GM19328 (cell line): ENCODE data around the gene RNF135.
"Not testable (repeated sequence)": the region's sequence is repeated elsewhere in the genome, so short reads cannot be mapped to it uniquely, and the experiment has no call there.

Experiments
- ATAC-seq: cut with Tn5 transposase; IDR thresholded peaks from one replicate; pipeline ENCODE4 v1.9.1; 2021; ENCODE audit warnings: mild to moderate bottlenecking, moderate library complexity; ENCODE audit not compliant: unreplicated experiment

Gene RNF135

DNA sequence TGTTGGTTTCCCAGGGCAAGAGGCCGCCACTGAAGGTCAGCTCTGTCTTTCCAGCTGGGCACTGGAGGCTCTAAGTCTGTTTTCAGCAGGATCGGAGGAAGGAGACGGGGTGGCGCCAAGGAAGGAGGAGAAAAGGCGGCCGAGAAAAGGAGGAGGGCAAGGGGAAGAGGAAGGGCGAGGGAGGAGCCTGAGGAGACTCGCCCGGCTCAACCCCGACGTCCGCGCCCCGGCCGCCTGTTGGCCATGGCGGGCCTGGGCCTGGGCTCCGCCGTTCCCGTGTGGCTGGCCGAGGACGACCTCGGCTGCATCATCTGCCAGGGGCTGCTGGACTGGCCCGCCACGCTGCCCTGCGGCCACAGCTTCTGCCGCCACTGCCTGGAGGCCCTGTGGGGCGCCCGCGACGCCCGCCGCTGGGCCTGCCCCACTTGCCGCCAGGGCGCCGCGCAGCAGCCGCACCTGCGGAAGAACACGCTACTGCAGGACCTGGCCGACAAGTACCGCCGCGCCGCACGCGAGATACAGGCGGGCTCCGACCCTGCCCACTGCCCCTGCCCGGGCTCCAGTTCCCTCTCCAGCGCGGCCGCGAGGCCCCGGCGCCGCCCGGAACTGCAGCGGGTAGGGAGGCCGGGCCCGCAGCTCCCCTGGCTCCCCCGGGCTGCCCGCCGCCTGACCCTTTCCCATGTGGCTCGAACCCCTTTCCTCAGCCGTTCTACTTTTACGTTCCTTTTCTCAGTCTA, at the start of gene RNF135:
RNF135 (plus strand) TSS at position 209 of the 737 bp plus-strand sequence; CDS start at position 244, 35 bp downstream.
- peak; percentile 55 for ATAC-seq

- no peak for ATAC-seq
Observed at GRCh38 chr17:30921544-30922196, 49.2 kb upstream of the RNF135 start, which contains the start of gene ADAP2. ADAP2 (plus strand) TSS chr17:30921945; CDS start chr17:30922015, 70 bp downstream.

DNA sequence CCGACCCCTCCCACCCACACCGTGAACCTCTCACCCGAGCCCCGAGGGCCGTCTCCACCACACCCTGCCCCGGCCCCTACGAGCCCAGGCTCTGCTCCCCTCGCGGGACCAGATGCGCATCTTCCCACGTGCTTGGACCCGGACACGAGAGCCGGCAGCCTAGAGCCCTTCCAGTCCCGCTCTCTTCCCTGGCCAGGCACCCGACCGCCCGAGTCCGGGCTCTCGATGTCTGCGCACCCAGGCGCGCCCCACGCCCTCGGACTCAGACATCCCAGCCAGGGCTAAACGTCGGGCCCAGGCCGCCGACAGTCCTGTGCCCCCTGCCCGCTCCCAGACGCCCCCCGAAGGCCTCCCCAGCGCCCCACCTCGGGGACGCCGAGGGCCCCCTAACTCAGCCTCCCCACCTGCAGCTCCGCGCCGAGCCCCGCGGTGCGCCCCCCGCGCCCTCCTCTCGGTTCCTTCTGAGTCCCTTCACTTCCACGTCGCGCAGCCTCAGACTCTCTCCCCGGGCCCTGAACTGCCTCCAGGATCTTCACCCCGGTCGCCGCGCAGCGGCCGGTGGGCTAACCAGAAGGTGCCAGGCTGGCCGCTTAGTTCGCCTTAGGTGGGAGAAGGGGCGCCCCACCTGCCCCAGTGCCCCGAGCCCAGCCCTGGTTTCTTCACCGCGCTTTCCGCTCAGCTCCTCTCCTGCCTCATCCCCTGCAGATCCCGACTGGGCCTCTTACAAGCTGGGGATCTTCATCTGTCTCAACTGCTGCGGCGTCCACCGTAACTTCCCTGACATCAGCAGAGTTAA, 48.4 kb upstream of the RNF135 start:
- ATAC-seq, result no peak

DNA sequence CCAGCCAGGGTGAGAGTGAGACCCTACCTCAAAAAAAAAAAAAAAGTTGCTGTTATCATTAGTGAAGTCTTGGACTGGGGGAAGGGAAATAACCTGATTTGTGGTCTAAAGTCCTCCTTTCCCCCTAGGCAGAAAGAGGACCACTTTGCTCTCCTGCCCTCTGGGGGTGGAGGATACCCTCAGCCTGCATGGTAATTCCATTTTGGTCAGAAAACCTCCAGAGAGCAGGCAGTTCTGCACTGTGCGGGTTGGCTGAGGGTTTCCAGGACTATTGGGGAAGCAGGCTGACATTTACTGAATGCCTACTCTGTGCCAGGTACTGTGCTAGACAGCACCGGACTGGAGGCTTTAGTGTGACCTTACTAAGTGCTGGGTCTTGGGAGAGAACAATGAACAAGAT, 46.5 kb upstream of the RNF135 start:
- ATAC-seq, result no peak

- ATAC-seq, result no peak
Observed at GRCh38 chr17:30926516-30926915, 44.3 kb upstream of the RNF135 start.

GRCh38 chr17:30927756-30928155, 43.1 kb upstream of the RNF135 start:
- no peak for ATAC-seq

DNA sequence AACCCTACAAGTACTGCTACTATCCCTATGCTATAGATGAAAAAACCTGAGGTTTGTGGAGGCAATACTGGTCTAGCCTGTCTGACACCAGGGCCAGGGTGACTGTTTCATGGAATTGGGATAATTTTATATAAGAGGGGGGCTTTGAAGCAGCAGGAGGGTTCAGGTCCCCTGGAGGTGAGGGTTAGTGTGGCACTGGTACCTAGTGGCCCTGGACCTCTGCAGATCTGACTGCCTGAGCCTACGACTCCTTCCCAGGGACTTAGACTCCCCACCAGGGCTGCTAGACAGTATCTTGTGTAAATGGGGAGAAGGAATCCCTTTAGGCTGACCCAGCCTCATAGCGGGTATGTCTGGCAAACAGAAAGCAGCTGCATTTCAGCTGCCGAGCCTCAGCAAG, 42.3 kb upstream of the RNF135 start:
- ATAC-seq, result no peak

DNA sequence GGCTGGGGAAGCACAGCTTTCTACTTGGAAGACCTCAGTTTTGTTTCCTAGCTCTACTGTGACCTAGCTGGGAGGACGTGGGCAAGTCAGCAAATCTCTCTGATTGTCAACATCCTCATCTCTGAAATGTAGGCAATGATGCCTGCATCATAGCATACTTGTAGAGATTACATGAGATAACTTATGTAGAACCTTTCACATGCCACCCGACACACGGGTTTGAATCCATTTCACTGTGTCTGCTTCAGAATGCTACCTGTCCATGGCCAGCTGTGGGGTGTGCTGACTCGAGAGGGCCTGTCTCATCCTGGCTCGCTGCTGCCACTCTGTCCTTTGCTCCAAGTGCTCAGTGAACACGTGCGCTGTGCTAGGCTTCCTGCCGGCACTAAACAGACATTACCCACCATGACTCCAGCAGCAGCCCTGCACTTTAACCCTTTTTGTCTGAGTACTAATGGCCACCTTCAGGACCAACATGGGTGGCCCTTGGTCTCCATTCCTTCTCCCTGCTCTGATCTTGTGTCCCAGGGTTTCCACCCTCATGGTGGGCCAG, 41.7 kb upstream of the RNF135 start:
- ATAC-seq, result no peak

GRCh38 chr17:30929861-30930260, 41.0 kb upstream of the RNF135 start:
- ATAC-seq, result not testable (repeated sequence)

GRCh38 chr17:30930495-30930894, 40.3 kb upstream of the RNF135 start:
- no peak for ATAC-seq

- ATAC-seq, result not testable (repeated sequence)
Observed at GRCh38 chr17:30931582-30931981, 39.3 kb upstream of the RNF135 start.

DNA sequence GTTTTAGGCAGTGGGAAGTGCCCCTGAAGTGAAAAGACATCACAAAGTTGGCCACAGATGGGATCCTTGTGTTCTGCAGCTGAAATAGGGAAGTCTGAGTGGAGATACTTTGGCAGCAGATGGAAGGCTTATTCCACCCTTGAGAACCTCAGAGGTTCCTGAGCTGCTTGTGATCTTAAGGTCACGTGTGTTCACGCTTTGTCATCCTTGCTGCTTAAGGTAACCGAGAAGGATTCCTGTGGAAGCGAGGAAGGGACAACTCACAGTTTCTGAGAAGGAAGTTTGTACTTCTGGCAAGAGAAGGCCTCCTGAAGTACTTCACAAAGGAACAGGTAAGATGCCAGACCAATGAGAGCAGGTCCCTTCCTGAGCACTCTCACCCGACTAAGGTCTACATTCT, 36.9 kb upstream of the RNF135 start:
- ATAC-seq, result no peak

DNA sequence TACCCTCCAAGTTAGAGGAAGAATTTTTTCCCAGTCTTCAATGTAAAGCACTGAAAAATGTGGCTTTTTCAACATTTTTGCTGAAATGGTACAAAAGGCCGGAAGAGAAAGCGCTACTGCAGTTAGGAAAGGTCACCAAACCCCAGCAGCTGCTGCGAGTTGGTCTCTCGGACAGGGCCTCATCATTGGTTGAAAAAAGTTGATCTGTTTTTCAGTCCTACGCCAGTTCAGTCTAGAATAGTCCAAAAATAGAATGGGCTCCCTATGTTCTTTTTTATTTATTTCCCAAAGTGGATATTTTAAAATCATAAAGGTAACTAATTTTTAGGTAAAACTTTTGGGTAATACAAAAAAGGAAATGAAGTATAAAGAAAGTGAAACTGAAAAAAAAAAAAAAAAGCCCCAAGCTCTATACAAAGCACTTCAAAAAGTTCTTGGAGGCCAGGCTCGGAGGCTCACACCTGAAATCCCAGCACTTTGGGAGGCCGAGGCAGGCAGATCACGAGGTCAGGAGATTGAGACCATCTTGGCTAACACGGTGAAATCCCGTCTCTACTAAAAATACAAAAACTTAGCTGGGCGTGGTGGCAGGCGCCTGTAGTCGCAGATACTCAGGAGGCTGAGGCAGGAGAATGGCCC, 31.7 kb upstream of the RNF135 start:
- ATAC-seq, result no peak

- ATAC-seq, result no peak
Observed at GRCh38 chr17:30942308-30943079, 28.3 kb upstream of the RNF135 start.

DNA sequence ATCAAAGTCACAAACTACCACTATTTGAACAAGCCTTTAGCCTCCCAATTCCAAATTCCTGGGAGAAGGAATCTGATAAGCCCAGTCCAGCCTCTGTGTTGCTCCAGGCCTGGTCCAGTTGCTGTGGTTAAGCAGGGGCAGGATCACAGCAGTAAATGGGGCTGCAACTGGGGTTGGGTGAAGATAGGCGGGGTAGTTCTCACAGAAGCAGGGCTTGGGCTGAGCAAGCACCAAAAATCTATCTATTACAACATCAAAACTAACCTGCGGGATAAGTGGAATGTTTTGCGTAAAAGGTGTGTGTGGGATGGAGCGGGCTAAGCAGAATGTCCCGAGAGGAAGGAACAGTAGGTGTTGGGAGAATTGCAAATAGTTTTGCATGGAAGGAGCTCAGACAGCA, 23.0 kb upstream of the RNF135 start:
- no peak for ATAC-seq

- no peak for ATAC-seq
Observed at GRCh38 chr17:30950189-30950588, 20.6 kb upstream of the RNF135 start.

- ATAC-seq, result no peak
Observed at GRCh38 chr17:30950669-30951399, 20.0 kb upstream of the RNF135 start.

DNA sequence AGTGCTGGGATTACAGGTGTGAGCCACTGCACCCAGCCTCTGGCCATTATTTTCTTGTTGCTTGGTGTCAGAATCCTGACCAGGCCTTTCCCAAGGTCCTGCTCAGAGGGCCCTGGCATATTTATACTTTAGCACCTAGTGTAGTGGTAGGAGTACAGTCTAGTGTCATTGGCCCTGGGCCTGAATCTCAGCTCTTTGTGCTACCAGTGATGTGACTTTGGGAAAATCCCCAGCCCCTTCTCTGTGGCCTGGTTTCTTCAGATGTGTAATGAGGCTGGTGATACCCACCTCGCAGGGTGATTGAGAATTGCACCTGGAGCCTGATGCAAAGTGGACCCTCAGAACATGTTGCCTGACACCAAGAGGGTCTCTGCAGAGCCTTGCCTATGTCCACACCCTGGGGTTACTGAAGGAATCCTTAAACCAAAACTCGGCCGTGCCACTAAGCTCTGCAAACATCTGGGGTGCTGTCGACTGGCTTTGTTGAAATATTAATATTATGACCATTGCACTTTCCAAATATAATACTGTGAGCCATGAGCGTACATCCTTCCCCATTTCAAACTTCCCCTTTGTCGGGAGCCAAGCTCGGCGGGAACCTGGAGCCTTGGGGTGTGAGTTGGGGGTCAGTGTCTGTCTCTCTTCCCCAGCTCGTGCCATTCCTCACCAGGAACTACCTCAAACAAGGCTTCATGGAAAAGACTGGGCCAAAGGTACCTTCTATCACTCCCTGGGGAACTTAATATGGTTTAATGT, 18.0 kb upstream of the RNF135 start:
- ATAC-seq, result no peak
